Spleen (tissue), 11 donors: ENCODE measurements around the gene BFSP1. TPM values are rescaled to one million over a fixed set of nuclear protein-coding genes. Genes with fewer than 3 reads are reported as not detected.

ENCODE experiments used
- DNase-seq: peaks from one replicate; pipeline ENCODE4 v3.0.0-alpha.2; 2020
- H3K27ac ChIP-seq, 8 donors: fragments of 200-600 bp; sonication (generic) in 7 of 8; 1 replicate in 4 of 8; 2 replicates in 4 of 8; pipeline versions ENCODE4 v1.5.0 to v1.8.0; 2016 to 2021; ENCODE audit warnings: inconsistent platforms in 4 of 8, mild to moderate bottlenecking in 4 of 8, moderate library complexity in 1 of 8
- H3K27me3 ChIP-seq, 7 donors: fragments of 200-600 bp; sonication (generic) in 6 of 7; replicated peaks in 1 of 7; 1 replicate in 4 of 7; 2 replicates in 3 of 7; pipeline versions ENCODE4 v1.5.0 to v1.8.0; 2016 to 2021; ENCODE audit warnings: inconsistent platforms in 3 of 7, mild to moderate bottlenecking in 1 of 7
- H3K36me3 ChIP-seq, 6 donors: fragments of 200-600 bp; sonication (generic) in 5 of 6; 1 replicate in 4 of 6; 2 replicates in 2 of 6; pipeline versions ENCODE4 v1.5.0 to v1.8.0; 2016 to 2021; ENCODE audit warnings: inconsistent platforms in 2 of 6
- H3K4me1 ChIP-seq, 6 donors: fragments of 200-600 bp; sonication (generic) in 5 of 6; 1 replicate in 3 of 6; 2 replicates in 3 of 6; pipeline versions ENCODE4 v1.5.0 to v1.8.0; 2016 to 2021; ENCODE audit warnings: inconsistent platforms in 3 of 6
- H3K4me3 ChIP-seq, 8 donors: fragments of 200-600 bp; sonication (generic) in 7 of 8; 1 replicate in 4 of 8; 2 replicates in 4 of 8; pipeline versions ENCODE4 v1.5.0 to v1.8.0; 2016 to 2021; ENCODE audit warnings: inconsistent platforms in 4 of 8, mild to moderate bottlenecking in 4 of 8, moderate library complexity in 2 of 8
- H3K9me3 ChIP-seq, 8 donors: fragments of 200-600 bp; sonication (generic) in 7 of 8; 1 replicate in 4 of 8; 2 replicates in 4 of 8; pipeline versions ENCODE4 v1.5.0 to v1.8.0; 2016 to 2021; ENCODE audit warnings: inconsistent platforms in 4 of 8
- POLR2A ChIP-seq, 3 donors: fragments of 450-650 bp; IDR thresholded peaks; one replicate each; pipeline ENCODE4 v1.5.1; 2017; ENCODE audit warnings: antibody characterized with exemption in 3 of 3, mild to moderate bottlenecking in 1 of 3
- POLR2AphosphoS5 ChIP-seq, 3 donors: sonication (generic); formaldehyde crosslinking; IDR thresholded peaks; one replicate each; pipeline ENCODE4 v1.5.1; 2017; ENCODE audit warnings: antibody characterized with exemption in 3 of 3
- WGBS, 5 donors: extraction: QIAGEN DNeasy Blood & Tissue Kit in 3 of 5; methylation state at CpG; one replicate each; pipeline versions ENCODE4 v1.1.5 to v1.1.7; 2013 to 2018; 5-methylcytosine and 5-hydroxymethylcytosine counted together
- intact Hi-C: fragments of 100-400 bp; cut with DNase I; formaldehyde crosslinking; loops from one replicate; pipeline ENCODE4 v1.15.0; 2023; ENCODE audit warnings: low total_unique reads
- polyA plus RNA-seq, 3 donors: library from polyadenylated mRNA; stranded (reverse); fragments of 200-250 nt; gene quantifications; one replicate each; pipeline ENCODE4 v1.2.1, GENCODE V29; 2013
- total RNA-seq, 7 donors: library from RNA; depleted of rRNA in 3 of 7; stranded (reverse); fragments of >200 nt in 3 of 7; fragmentation: NEBNext Ultra II Directional in 4 of 7; extraction: Animal tissue kit (Norgen Biotek cat#: 25700) in 4 of 7; gene quantifications; one replicate each; pipeline versions ENCODE4 v1.1.0 to v1.2.1, GENCODE V29; 2016 to 2021
- TF ChIP-seq, protein P1 (sequence below), 11 experiments: fragments of 200-600 bp in 7 of 11; fragments of 450-650 bp in 4 of 11; sonication (generic) in 4 of 11; IDR thresholded peaks in 8 of 11; conservative IDR thresholded peaks in 3 of 11; 1 replicate in 7 of 11; 2 replicates in 4 of 11; pipeline versions ENCODE4 v1.4.0 to v1.8.0; 2016 to 2021; ENCODE audit warnings: antibody characterized with exemption in 11 of 11, inconsistent platforms in 4 of 11, mild to moderate bottlenecking in 1 of 11
- donor health status: healthy with polysubstance abuse.
- donor health status: DM: no; HTN: no; CAD: no; lungs with moderate emphysema.
- donor health status: DM: no; HTN: no; CAD: no.
- donor health status: Bipolar disorder and iron deficiency.
- donor health status: healthy.
- donor health status: DM: no; HTN: no; CAD: no.
- donor health status: DM: yes; HTN: yes; CAD: no.

BFSP1 gene
- total and polyA plus RNA-seq, 10 donors, result 0.13 to 0.86 (median 0.41) TPM

DNA sequence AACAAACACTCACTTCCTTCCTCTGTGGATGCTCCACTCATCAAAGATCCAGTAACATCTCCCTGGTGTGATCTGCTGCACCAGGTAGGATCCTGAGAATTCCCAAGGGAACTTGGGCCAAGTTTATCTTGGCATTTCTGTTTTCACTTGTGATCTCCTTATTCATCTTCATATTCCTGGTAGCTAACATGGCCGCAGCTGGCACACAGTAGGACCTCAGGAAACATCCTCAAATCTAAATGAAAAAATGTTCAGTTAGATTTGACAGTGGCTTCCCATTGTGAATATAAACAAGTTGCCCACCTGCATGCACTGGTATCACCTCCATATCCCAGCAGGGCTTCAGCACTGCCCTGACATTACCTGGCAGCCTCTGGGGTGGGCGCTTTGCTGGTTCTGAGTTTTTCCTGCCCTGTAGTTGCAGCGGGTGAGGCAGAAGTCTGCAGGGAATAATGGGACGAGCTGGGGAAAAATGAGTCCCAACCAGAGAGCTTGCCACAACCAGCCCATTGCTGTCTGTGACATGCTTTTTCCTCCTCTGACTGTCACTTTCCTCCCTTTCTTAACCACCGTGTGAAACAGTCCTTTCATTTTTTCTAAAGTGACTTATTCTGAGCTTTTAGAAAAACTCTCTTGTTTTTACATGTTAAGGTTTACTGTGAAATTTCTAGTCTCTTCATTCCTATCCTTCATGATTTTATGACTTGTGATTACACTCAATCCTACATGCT, 29.3 kb upstream of the BFSP1 start:
- no peaks in the 10 kb centered on the region for H3K9me3 ChIP-seq
- no peak overlapping the region for H3K27ac ChIP-seq
- 73 to 89% (median 80%) methylated on average over 5 of the region's 5 CpGs for WGBS, 5 donors
- TF ChIP-seq, protein P1, sequence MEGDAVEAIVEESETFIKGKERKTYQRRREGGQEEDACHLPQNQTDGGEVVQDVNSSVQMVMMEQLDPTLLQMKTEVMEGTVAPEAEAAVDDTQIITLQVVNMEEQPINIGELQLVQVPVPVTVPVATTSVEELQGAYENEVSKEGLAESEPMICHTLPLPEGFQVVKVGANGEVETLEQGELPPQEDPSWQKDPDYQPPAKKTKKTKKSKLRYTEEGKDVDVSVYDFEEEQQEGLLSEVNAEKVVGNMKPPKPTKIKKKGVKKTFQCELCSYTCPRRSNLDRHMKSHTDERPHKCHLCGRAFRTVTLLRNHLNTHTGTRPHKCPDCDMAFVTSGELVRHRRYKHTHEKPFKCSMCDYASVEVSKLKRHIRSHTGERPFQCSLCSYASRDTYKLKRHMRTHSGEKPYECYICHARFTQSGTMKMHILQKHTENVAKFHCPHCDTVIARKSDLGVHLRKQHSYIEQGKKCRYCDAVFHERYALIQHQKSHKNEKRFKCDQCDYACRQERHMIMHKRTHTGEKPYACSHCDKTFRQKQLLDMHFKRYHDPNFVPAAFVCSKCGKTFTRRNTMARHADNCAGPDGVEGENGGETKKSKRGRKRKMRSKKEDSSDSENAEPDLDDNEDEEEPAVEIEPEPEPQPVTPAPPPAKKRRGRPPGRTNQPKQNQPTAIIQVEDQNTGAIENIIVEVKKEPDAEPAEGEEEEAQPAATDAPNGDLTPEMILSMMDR (IDR thresholded peaks at IDR 0.05 in 8 of 11, conservative IDR thresholded peaks at IDR 0.05 in 3 of 11), result no peak
- no peak for TF ChIP-seq POLR2AphosphoS5 (IDR thresholded peaks at IDR 0.05)
- no peaks in the 10 kb centered on the region for H3K36me3 ChIP-seq
- no peak for DNase-seq
- no peaks in the 10 kb centered on the region for H3K27me3 ChIP-seq
- H3K4me1 ChIP-seq, result peaks cover 0 to 10% (median 4%) of the 10 kb centered on the region in 6 donors
- intact Hi-C loops, result no loop called here
- H3K4me3 ChIP-seq, result no peak overlapping the region

DNA sequence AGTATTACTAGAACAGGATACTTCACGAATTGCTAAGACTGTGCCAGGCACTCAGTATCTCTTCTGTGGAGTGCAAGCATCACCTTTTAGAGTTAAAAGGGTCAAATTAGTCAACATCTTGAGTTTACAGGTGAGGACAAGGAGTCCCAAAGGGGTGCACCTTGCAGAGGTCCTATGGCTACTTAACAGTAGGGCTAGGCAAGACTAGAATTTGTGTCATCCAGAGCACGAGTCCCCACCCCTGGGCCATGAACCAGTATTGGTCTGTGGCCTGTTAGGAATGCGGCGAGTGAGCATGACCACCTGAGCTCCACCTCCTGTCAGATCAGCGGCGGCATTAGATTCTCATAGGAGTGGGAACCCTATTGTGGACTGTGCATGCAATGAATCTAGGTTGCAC, 28.2 kb upstream of the BFSP1 start:
- Histone ChIP-seq H3K27me3 (no peaks in the 10 kb centered on the region), H3K4me1 (peaks cover 0 to 10% (median 4%) of the 10 kb centered on the region in 6 donors), H3K36me3 (no peaks in the 10 kb centered on the region), H3K27ac (peak overlapping the region in 6 of 8 donors; percentile 5 to 65 (median 50)), H3K9me3 (no peaks in the 10 kb centered on the region), H3K4me3 (no peak overlapping the region)
- 87 to 98% (median 95%) methylated on average over 6 of the region's 6 CpGs for WGBS, 5 donors
- no peak for TF ChIP-seq POLR2A (IDR thresholded peaks at IDR 0.05)
- no peak for DNase-seq
- intact Hi-C loops, result no loop called here

- no peaks in the 10 kb centered on the region for H3K9me3 ChIP-seq
- no peaks in the 10 kb centered on the region for H3K36me3 ChIP-seq
- H3K4me3 ChIP-seq, result no peak overlapping the region
- TF ChIP-seq POLR2A (IDR thresholded peaks at IDR 0.05) (no peak), POLR2AphosphoS5 (IDR thresholded peaks at IDR 0.05) (no peak)
- TF ChIP-seq, protein P1 (IDR thresholded peaks at IDR 0.05 in 8 of 11, conservative IDR thresholded peaks at IDR 0.05 in 3 of 11), result no peak
- no peaks in the 10 kb centered on the region for H3K27me3 ChIP-seq
- WGBS, 5 donors, result 73 to 92% (median 81%) methylated on average over 1 of the region's 1 CpG
- intact Hi-C loops, result no loop called here
- peaks cover 0 to 10% (median 4%) of the 10 kb centered on the region in 6 donors for H3K4me1 ChIP-seq
- peak overlapping the region; percentile 5 to 65 (median 46) for H3K27ac ChIP-seq
- no peak for DNase-seq
Measured at GRCh38 chr20:17558941-17559304, 27.7 kb upstream of the BFSP1 start.

GRCh38 chr20:17558154-17558940, 27.2 kb upstream of the BFSP1 start:
- intact Hi-C loops, result no loop called here

More at GRCh38 chr20:17558154-17558940, 27.2 kb upstream of the BFSP1 start:
- H3K4me3 ChIP-seq, result no peak overlapping the region
- 57 to 70% (median 62%) methylated on average over 7 of the region's 7 CpGs for WGBS, 5 donors
- DNase-seq, result no peak
- peaks cover 0 to 10% (median 4%) of the 10 kb centered on the region in 6 donors for H3K4me1 ChIP-seq
- H3K36me3 ChIP-seq, result no peaks in the 10 kb centered on the region
- peak overlapping the region; percentile 9 to 65 (median 46) for H3K27ac ChIP-seq
- H3K27me3 ChIP-seq, result no peaks in the 10 kb centered on the region
- no peaks in the 10 kb centered on the region for H3K9me3 ChIP-seq
- no peak for TF ChIP-seq POLR2AphosphoS5 (IDR thresholded peaks at IDR 0.05)
- TF ChIP-seq, protein P1 (IDR thresholded peaks at IDR 0.05 in 8 of 11, conservative IDR thresholded peaks at IDR 0.05 in 3 of 11), result no peak
- no peak for TF ChIP-seq POLR2A (IDR thresholded peaks at IDR 0.05)
